HepG2 (cell line): Measurements from ENCODE around the gene DNMBP. TPM values are rescaled to one million over a fixed set of nuclear protein-coding genes. Genes with fewer than 3 reads are reported as not detected.

ENCODE experiments used
- ATAC-seq: fragments of 200-7000 bp; cut with Tn5 transposase; 3 replicates; pipeline ENCODE4 v1.9.1; 2020; ENCODE audit warnings: mild to moderate bottlenecking, moderate library complexity
- BruUV-seq: library from RNA; stranded (reverse); fragments of 400-500 nt; replicated peaks from 2 replicates; lab custom pipeline; 2021; lab: Mats Ljungman, UMichigan
- CTCF ChIA-PET: fragments of 300-600 bp; formaldehyde crosslinking; extraction: SDS; loops from one replicate; lab custom pipeline; 2021; ENCODE audit warnings: low total read pairs, inconsistent platforms, low intra/inter-chr PET ratio; lab: Yijun Ruan, JAX
- POLR2A ChIA-PET: fragments of 350-600 bp; sonication (Branson Sonifier 250); formaldehyde crosslinking; loops from one replicate; lab custom pipeline; 2020; ENCODE audit warnings: antibody characterized with exemption, inconsistent platforms; lab: Yijun Ruan, JAX
- DNase-seq: peaks from one replicate; pipeline ENCODE4 v3.0.0-alpha.2; 2015; ENCODE audit warnings: low spot score
- FAIRE-seq: peaks from 3 replicates; lab custom pipeline; 2011; peaks lifted over from hg19 to GRCh38; lab: Jason Lieb, UNC
- H2AFZ ChIP-seq: one replicate; pipeline ENCODE4 v1.6.1; 2011; ENCODE audit warnings: low read length, inconsistent platforms
- H3K27ac ChIP-seq: fragments of 300-600 bp; 3 replicates; pipeline ENCODE4 v1.8.0; 2011; ENCODE audit warnings: mixed run types, mild to moderate bottlenecking, mixed read lengths, low read length, inconsistent platforms; ENCODE audit not compliant: insufficient read depth; ENCODE audit errors: extremely low read length
- H3K27me3 ChIP-seq, 2 experiments: fragments of 200-600 bp in 1 of 2; 2 replicates in 1 of 2; 3 replicates in 1 of 2; pipeline versions ENCODE4 v1.6.0 to v1.8.0; 2011; ENCODE audit warnings: low read length in 2 of 2, mild to moderate bottlenecking in 2 of 2, moderate library complexity in 2 of 2, inconsistent platforms in 1 of 2; ENCODE audit not compliant: insufficient read depth in 2 of 2, control insufficient read depth in 1 of 2
- H3K36me3 ChIP-seq, 2 experiments: fragments of 200-600 bp in 1 of 2; replicated peaks in 1 of 2; 2 replicates in 1 of 2; 3 replicates in 1 of 2; pipeline versions ENCODE4 v1.5.1 to v1.8.0; 2011; ENCODE audit warnings: low read length in 2 of 2, inconsistent platforms in 1 of 2; ENCODE audit not compliant: insufficient read depth in 2 of 2, control insufficient read depth in 1 of 2
- H3K4me1 ChIP-seq: 2 replicates; pipeline ENCODE4 v1.5.1; 2012; ENCODE audit warnings: low read length, inconsistent platforms; ENCODE audit not compliant: insufficient read depth
- H3K4me2 ChIP-seq: 2 replicates; pipeline ENCODE4 v1.6.0; 2011; ENCODE audit warnings: low read depth, low read length, inconsistent platforms
- H3K4me3 ChIP-seq, 3 experiments: fragments of 200-600 bp in 1 of 3; sonication (generic), shearing (Covaris generic) in 1 of 3; replicated peaks in 1 of 3; 2 replicates each; pipeline ENCODE4 v1.5.1; 2011 to 2016; ENCODE audit warnings: low read length in 3 of 3, inconsistent platforms in 2 of 3, low read depth in 2 of 3, mild to moderate bottlenecking in 2 of 3, control low read depth in 1 of 3, mixed read lengths in 1 of 3; ENCODE audit not compliant: insufficient read depth in 1 of 3
- H3K79me2 ChIP-seq: one replicate; pipeline ENCODE4 v1.6.1; 2011; ENCODE audit warnings: low read length, inconsistent platforms; ENCODE audit not compliant: insufficient read depth
- H3K9ac ChIP-seq: 2 replicates; pipeline ENCODE4 v1.6.0; 2011; ENCODE audit warnings: mild to moderate bottlenecking, low read depth, low read length, inconsistent platforms; ENCODE audit not compliant: insufficient read depth
- H3K9me3 ChIP-seq: 2 replicates; pipeline ENCODE4 v1.5.1; 2012; ENCODE audit warnings: mild to moderate bottlenecking, low read length
- H4K20me1 ChIP-seq: 2 replicates; pipeline ENCODE4 v1.6.0; 2011; ENCODE audit warnings: inconsistent platforms, mild to moderate bottlenecking, low read length, moderate library complexity; ENCODE audit not compliant: insufficient read depth
- ATM ChIP-seq: fragments of 450-650 bp; IDR thresholded peaks from 2 replicates; pipeline ENCODE4 v1.7.1; 2017; ENCODE audit warnings: mild to moderate bottlenecking, borderline replicate concordance
- CCDC6 ChIP-seq: sonication (generic); formaldehyde crosslinking; IDR thresholded peaks from 2 replicates; pipeline ENCODE4 v1.8.1; 2022; ENCODE audit warnings: mild to moderate bottlenecking, missing genetic modification reagents, moderate library complexity
- CEBPB ChIP-seq: IDR thresholded peaks from 2 replicates; pipeline ENCODE4 v1.6.1; 2011; ENCODE audit warnings: low read depth, low read length, improper control_type of control experiment, borderline replicate concordance
- DMAP1 ChIP-seq: IDR thresholded peaks from 2 replicates; pipeline ENCODE4 v1.6.1; 2016
- FOSL2 ChIP-seq: sonication (generic); formaldehyde crosslinking; IDR thresholded peaks from 2 replicates; pipeline ENCODE4 v1.4.0; 2020; ENCODE audit warnings: missing genetic modification reagents
- GFI1 ChIP-seq: sonication (generic); formaldehyde crosslinking; IDR thresholded peaks from 2 replicates; pipeline ENCODE4 v1.5.0; 2020; ENCODE audit warnings: missing genetic modification reagents, mild to moderate bottlenecking, borderline replicate concordance
- HOXD1 ChIP-seq: sonication (generic); formaldehyde crosslinking; IDR thresholded peaks from 2 replicates; pipeline ENCODE4 v1.5.0; 2020; ENCODE audit warnings: missing genetic modification reagents
- KDM1A ChIP-seq: IDR thresholded peaks from 2 replicates; pipeline ENCODE4 v1.6.1; 2016; ENCODE audit warnings: missing compliant biosample characterization
- KLF6 ChIP-seq: IDR thresholded peaks from 2 replicates; pipeline ENCODE4 v1.8.0; 2016; ENCODE audit warnings: missing biosample characterization, missing genetic modification reagents
- NR3C1 ChIP-seq: sonication (generic); formaldehyde crosslinking; IDR thresholded peaks from 2 replicates; pipeline ENCODE4 v1.4.0; 2020; ENCODE audit warnings: missing genetic modification reagents
- RBM39 ChIP-seq: fragments of 200-400 bp; formaldehyde crosslinking; IDR thresholded peaks from one replicate; pipeline ENCODE4 v1.6.1; 2018; ENCODE audit warnings: antibody characterized with exemption, mild to moderate bottlenecking, low read depth, low read length; ENCODE audit not compliant: poor library complexity, severe bottlenecking
- RXRA ChIP-seq: sonication (generic); formaldehyde crosslinking; IDR thresholded peaks from 2 replicates; pipeline ENCODE4 v1.5.1; 2020; ENCODE audit warnings: missing genetic modification reagents
- SNRNP70 ChIP-seq: fragments of 200-400 bp; formaldehyde crosslinking; IDR thresholded peaks from 2 replicates; pipeline ENCODE4 v1.6.1; 2017; ENCODE audit warnings: mild to moderate bottlenecking, low read depth, low read length, moderate library complexity
- ZBTB38 ChIP-seq: sonication (generic); formaldehyde crosslinking; IDR thresholded peaks from 2 replicates; pipeline ENCODE4 v1.5.1; 2020; ENCODE audit warnings: mild to moderate bottlenecking, missing genetic modification reagents
- ZFP36L1 ChIP-seq: sonication (generic); formaldehyde crosslinking; IDR thresholded peaks from 2 replicates; pipeline ENCODE4 v1.8.0; 2022; ENCODE audit warnings: mild to moderate bottlenecking, missing genetic modification reagents, moderate library complexity
- ZFP36L2 ChIP-seq: sonication (generic); formaldehyde crosslinking; IDR thresholded peaks from 2 replicates; pipeline ENCODE4 v1.4.0; 2020; ENCODE audit warnings: missing genetic modification reagents
- ZNF687 ChIP-seq: sonication (generic); formaldehyde crosslinking; IDR thresholded peaks from 2 replicates; pipeline ENCODE4 v1.5.1; 2020; ENCODE audit warnings: mild to moderate bottlenecking, missing genetic modification reagents, moderate library complexity
- ZNF816 ChIP-seq: sonication (generic); formaldehyde crosslinking; IDR thresholded peaks from 2 replicates; pipeline ENCODE4 v1.8.0; 2022; ENCODE audit warnings: missing genetic modification reagents, mild to moderate bottlenecking, borderline replicate concordance
- WGBS: methylation state at CpG from one replicate; pipeline ENCODE4 v1.1.6; 2017; ENCODE audit warnings: low lambda C conversion rate; 5-methylcytosine and 5-hydroxymethylcytosine counted together
- in situ Hi-C: cut with HindIII; loops from 2 replicates; pipeline ENCODE4 v1.10.0; 2017; ENCODE audit warnings: low pct_unique_long_range_greater_than_20kb; ENCODE audit not compliant: extremely low pct_ligation_motif_present
- intact Hi-C: fragments of 100-400 bp; cut with micrococcal nuclease; formaldehyde crosslinking; loops from one replicate; pipeline ENCODE4 v1.10.0; 2022; ENCODE audit not compliant: unreplicated experiment
- polyA plus RNA-seq, 8 experiments: library from polyadenylated mRNA; depleted of rRNA in 3 of 8; stranded (reverse) in 7 of 8; unstranded in 1 of 8; fragments of >200 nt; fragmentation: Illumina TruSeq in 4 of 8; extraction: Trizol in 4 of 8; gene quantifications; 2 replicates each; pipeline versions ENCODE4 v1.2.1 to v1.2.3, GENCODE V29; 2011 to 2016; ENCODE audit warnings: low read depth in 4 of 8, missing spikeins in 1 of 8, mixed read lengths in 1 of 8; ENCODE audit not compliant: insufficient read depth in 1 of 8
- total RNA-seq, 5 experiments: library from RNA; depleted of rRNA; stranded (reverse); fragments of >200 nt; fragmentation: Illumina TruSeq; extraction: Trizol; gene quantifications; 2 replicates each; pipeline ENCODE4 v1.2.3, GENCODE V29; 2016; ENCODE audit warnings: low read depth in 1 of 5
- TF ChIP-seq, protein P1 (sequence below): sonication (generic); formaldehyde crosslinking; IDR thresholded peaks from 2 replicates; pipeline ENCODE4 v1.9.0; 2021; ENCODE audit warnings: missing genetic modification reagents, borderline replicate concordance

Gene DNMBP
- total and polyA plus RNA-seq, 2 of the 13 experiments (the other 11 are each of a cell fraction or from before 2014, with no cell fraction given) = 3.6 to 6.3 TPM

GRCh38 chr10:99983280-99983988 lies 26.3 kb downstream of the DNMBP start:
- Histone ChIP-seq H3K27me3 (no peaks in the 10 kb centered on the region), H3K79me2 (no peaks in the 10 kb centered on the region), H4K20me1 (no peaks in the 10 kb centered on the region), H3K4me2 (peak overlapping the region; percentile 13; the same call in 1 of the 2 replicates), H3K4me1 (peaks cover 16% of the 10 kb centered on the region), H3K36me3 (no peaks in the 10 kb centered on the region), H3K27ac (no peak overlapping the region), H3K9ac (no peak overlapping the region), H2AFZ (no peak overlapping the region), H3K4me3 (no peak overlapping the region), H3K9me3 (no peaks in the 10 kb centered on the region)
- DNase-seq (peak; percentile 38), FAIRE-seq (peak; percentile 32), ATAC-seq (peak; percentile 96)
- CTCF ChIA-PET = no interaction called here
- POLR2A ChIA-PET = interaction anchor here (0.7 kb wide), 1 partner anchor 53 kb away, joined by 3 read pairs; no protein-coding TSS in a partner anchor
- WGBS = 72% methylated on average over 16 of the region's 16 CpGs
- in situ Hi-C loops = no loop called here
- intact Hi-C loops = no loop called here
- no peak for TF ChIP-seq ZNF816 (CRISPR knock-in tag)
- peak; percentile 58 for TF ChIP-seq ZNF687 (CRISPR knock-in tag)
- TF ChIP-seq ZBTB38 (CRISPR knock-in tag) = peak; percentile 83; the same call in 1 of the 2 replicates
- peak; percentile 46; the same call in 1 of the 2 replicates for TF ChIP-seq ZFP36L1 (CRISPR knock-in tag)
- no peak for TF ChIP-seq RXRA (CRISPR knock-in tag)
- TF ChIP-seq GFI1 (CRISPR knock-in tag) = no peak
- TF ChIP-seq KLF6 (CRISPR knock-in tag) = no peak
- no peak for TF ChIP-seq SNRNP70
- TF ChIP-seq CEBPB = peak; percentile 19; the same call in 1 of the 2 replicates
- TF ChIP-seq KDM1A (CRISPR knock-in tag) = no peak
- TF ChIP-seq, protein P1, sequence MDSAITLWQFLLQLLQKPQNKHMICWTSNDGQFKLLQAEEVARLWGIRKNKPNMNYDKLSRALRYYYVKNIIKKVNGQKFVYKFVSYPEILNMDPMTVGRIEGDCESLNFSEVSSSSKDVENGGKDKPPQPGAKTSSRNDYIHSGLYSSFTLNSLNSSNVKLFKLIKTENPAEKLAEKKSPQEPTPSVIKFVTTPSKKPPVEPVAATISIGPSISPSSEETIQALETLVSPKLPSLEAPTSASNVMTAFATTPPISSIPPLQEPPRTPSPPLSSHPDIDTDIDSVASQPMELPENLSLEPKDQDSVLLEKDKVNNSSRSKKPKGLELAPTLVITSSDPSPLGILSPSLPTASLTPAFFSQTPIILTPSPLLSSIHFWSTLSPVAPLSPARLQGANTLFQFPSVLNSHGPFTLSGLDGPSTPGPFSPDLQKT (CRISPR knock-in tag) = no peak
- TF ChIP-seq ATM = no peak
- no peak for TF ChIP-seq HOXD1 (CRISPR knock-in tag)
- TF ChIP-seq DMAP1 (CRISPR knock-in tag) = 0 out of 2 replicates have a peak, but pooled peaks have one; percentile 28
- no peak for TF ChIP-seq CCDC6
- TF ChIP-seq ZFP36L2 = no peak
- peak; percentile 39; the same call in 1 of the 2 replicates for TF ChIP-seq FOSL2 (CRISPR knock-in tag)
- no peak for TF ChIP-seq NR3C1 (CRISPR knock-in tag)
- TF ChIP-seq RBM39 = no peak
- TF ChIP-seq, all 625 proteins: peak for 6
- no TSS peak for BruUV-seq
